Pons (tissue), 1 donor: ENCODE results near the gene ITGA7.
A peak's percentile ranks its signal among the peaks of the same experiment; 100 is the strongest.

Experiments
- DNase-seq: peaks from one replicate; pipeline ENCODE4 v3.0.0-alpha.2; 2016; ENCODE audit warnings: low spot score

ITGA7 gene

GRCh38 chr12:55718015-55718414, 10.3 kb upstream of the ITGA7 start:
- DNase-seq, result no peak

GRCh38 chr12:55717011-55718007, 9.6 kb upstream of the ITGA7 start:
- no peak for DNase-seq

- no peak for DNase-seq
These were observed 8.9 kb upstream of the ITGA7 start for GRCh38 chr12:55716582-55716957.

GRCh38 chr12:55715833-55716581, 8.3 kb upstream of the ITGA7 start, which contains the start of gene BLOC1S1:
Gene BLOC1S1 (plus strand): TSS chr12:55716046. CDS start chr12:55716052, 6 bp downstream.
- DNase-seq, result peak; percentile 92

GRCh38 chr12:55715169-55715764, 7.6 kb upstream of the ITGA7 start:
- no peak for DNase-seq

- no peak for DNase-seq
These were observed 6.0 kb upstream of the ITGA7 start for GRCh38 chr12:55713721-55714120.

GRCh38 chr12:55712700-55713415, 5.2 kb upstream of the ITGA7 start:
- no peak for DNase-seq

- no peak for DNase-seq
These were observed 4.3 kb upstream of the ITGA7 start for GRCh38 chr12:55711786-55712553.

GRCh38 chr12:55708695-55709233, 1.1 kb upstream of the ITGA7 start:
- DNase-seq, result no peak

- no peak for DNase-seq
These were observed 459 bp downstream of the ITGA7 start for GRCh38 chr12:55707219-55707671.

- no peak for DNase-seq
These were observed 1.0 kb downstream of the ITGA7 start for GRCh38 chr12:55706568-55707218.

GRCh38 chr12:55705782-55706402, 1.8 kb downstream of the ITGA7 start:
- no peak for DNase-seq

GRCh38 chr12:55704824-55705718, 2.6 kb downstream of the ITGA7 start:
- no peak for DNase-seq

GRCh38 chr12:55703901-55704761, 3.6 kb downstream of the ITGA7 start:
- no peak for DNase-seq

- DNase-seq, result no peak
These were observed 4.4 kb downstream of the ITGA7 start for GRCh38 chr12:55703288-55703687.

- no peak for DNase-seq
These were observed 4.8 kb downstream of the ITGA7 start for GRCh38 chr12:55702861-55703260.

GRCh38 chr12:55700255-55701018, 7.3 kb downstream of the ITGA7 start:
- DNase-seq, result no peak
